Tibial nerve (tissue), 4 donors: ENCODE measurements around the gene CLSTN3.

Source experiments
- CTCF ChIP-seq, 5 experiments: fragments of 200-600 bp in 3 of 5; fragments of 450-650 bp in 2 of 5; sonication (generic) in 3 of 5; IDR thresholded peaks; one replicate each; pipeline ENCODE4 v1.5.1; 2016 to 2019; ENCODE audit warnings: antibody characterized with exemption in 5 of 5, mild to moderate bottlenecking in 3 of 5, moderate library complexity in 2 of 5
- EP300 ChIP-seq, 2 donors: sonication (generic); formaldehyde crosslinking; IDR thresholded peaks; one replicate each; pipeline ENCODE4 v1.6.1; 2017; ENCODE audit warnings: antibody characterized with exemption in 2 of 2, mild to moderate bottlenecking in 1 of 2

GRCh38 chr12:7128681-7129286, 1.4 kb upstream of the CLSTN3 start, which contains the start of gene RBP5:
- TF ChIP-seq EP300 (IDR thresholded peaks at IDR 0.05) (no peak), CTCF (IDR thresholded peaks at IDR 0.05) (no peak)
